ENCODE results near the gene PRPF8.
A peak's percentile ranks its signal among the peaks of the same experiment; 100 is the strongest.
"Not testable (repeated sequence)": the region's sequence is repeated elsewhere in the genome, so short reads cannot be mapped to it uniquely, and the experiment has no call there.

Gene PRPF8

GRCh38 chr17:1688405-1688804 lies 3.7 kb upstream of the PRPF8 start:
- not testable (repeated sequence) for DNase-seq

- DNase-seq: no peak
Observed at GRCh38 chr17:1686086-1686485, 1.4 kb upstream of the PRPF8 start.

GRCh38 chr17:1683459-1683858 lies 1.2 kb downstream of the PRPF8 start:
- DNase-seq: no peak

- DNase-seq: no peak
Observed at GRCh38 chr17:1676401-1676800, 8.3 kb downstream of the PRPF8 start.

GRCh38 chr17:1673041-1673785 lies 11.5 kb downstream of the PRPF8 start:
- peak in 1 of 2 experiments; percentile 43 for DNase-seq

GRCh38 chr17:1663934-1664333 lies 20.7 kb downstream of the PRPF8 start:
- not testable (repeated sequence) for DNase-seq

GRCh38 chr17:1661045-1661444 lies 23.6 kb downstream of the PRPF8 start:
- no peak for DNase-seq

GRCh38 chr17:1658100-1658499 lies 26.6 kb downstream of the PRPF8 start:
- DNase-seq: no peak

- DNase-seq: no peak
Observed at GRCh38 chr17:1653735-1654134, 30.9 kb downstream of the PRPF8 start.

GRCh38 chr17:1652794-1653193 lies 31.9 kb downstream of the PRPF8 start:
- not testable (repeated sequence) for DNase-seq

GRCh38 chr17:1651559-1651844 lies 33.2 kb downstream of the PRPF8 start:
- DNase-seq: no peak

GRCh38 chr17:1650731-1651558 lies 33.7 kb downstream of the PRPF8 start:
- no peak for DNase-seq

- DNase-seq: no peak
Observed at GRCh38 chr17:1649844-1650501, 34.7 kb downstream of the PRPF8 start, which contains the start of gene RILP. Gene RILP, minus strand, starts transcription at chr17:1649866. Its CDS starts 62 bp downstream, at chr17:1649804.

- DNase-seq: peak; percentile 93 to 96
Observed at GRCh38 chr17:1648963-1649843, 35.5 kb downstream of the PRPF8 start.

GRCh38 chr17:1648173-1648962 lies 36.3 kb downstream of the PRPF8 start:
- DNase-seq: no peak

GRCh38 chr17:1647802-1648171 lies 36.9 kb downstream of the PRPF8 start:
- DNase-seq: no peak

- no peak for DNase-seq
Observed at GRCh38 chr17:1646199-1646875, 38.3 kb downstream of the PRPF8 start.

GRCh38 chr17:1645207-1646171 lies 39.2 kb downstream of the PRPF8 start, which contains the start of gene SCARF1:
Gene SCARF1, minus strand, starts transcription at chr17:1645732. Its CDS starts 35 bp downstream, at chr17:1645697.
- DNase-seq: peak in 1 of 2 experiments; percentile 29

GRCh38 chr17:1644493-1645206 lies 40.0 kb downstream of the PRPF8 start:
- DNase-seq: peak; percentile 63 to 72

Data from activated T-cell treated with anti-CD3 and anti-CD28 coated beads, Interleukin-2, amount 50 U/mL, for 48 hours (primary cell).